ENCODE data around the gene PPP1R37.
A peak's percentile ranks its signal among the peaks of the same experiment; 100 is the strongest.

The PPP1R37 gene

DNA sequence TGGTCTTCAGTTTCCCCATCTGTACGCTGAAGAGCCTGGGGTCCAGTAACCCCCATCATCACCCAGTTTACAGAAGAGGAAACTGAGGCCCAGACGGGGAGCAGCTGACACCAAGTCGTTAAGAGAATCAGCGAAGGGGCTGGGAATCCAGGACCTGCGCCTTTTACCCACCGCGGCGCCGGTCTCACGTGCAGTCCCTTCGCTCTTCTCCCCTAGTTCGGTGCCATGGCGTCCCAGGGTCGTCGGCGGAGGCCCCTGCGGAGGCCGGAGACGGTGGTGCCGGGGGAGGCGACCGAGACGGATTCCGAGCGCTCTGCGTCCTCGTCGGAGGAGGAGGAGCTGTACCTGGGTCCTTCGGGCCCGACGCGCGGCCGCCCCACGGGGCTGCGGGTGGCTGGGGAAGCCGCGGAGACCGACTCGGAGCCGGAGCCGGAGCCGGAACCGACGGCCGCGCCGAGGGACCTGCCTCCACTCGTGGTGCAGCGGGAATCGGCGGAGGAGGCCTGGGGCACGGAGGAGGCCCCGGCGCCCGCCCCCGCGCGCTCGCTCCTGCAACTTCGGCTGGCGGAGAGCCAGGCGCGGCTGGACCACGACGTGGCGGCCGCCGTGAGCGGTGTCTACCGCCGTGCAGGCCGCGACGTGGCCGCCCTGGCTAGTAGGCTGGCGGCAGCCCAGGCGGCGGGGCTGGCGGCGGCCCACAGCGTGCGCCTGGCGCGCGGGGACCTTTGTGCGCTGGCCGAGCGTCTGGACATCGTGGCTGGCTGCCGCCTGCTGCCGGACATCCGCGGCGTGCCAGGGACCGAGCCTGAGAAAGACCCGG is 86.3 kb downstream of the PPP1R37 start:
- TF ChIP-seq, protein P1, sequence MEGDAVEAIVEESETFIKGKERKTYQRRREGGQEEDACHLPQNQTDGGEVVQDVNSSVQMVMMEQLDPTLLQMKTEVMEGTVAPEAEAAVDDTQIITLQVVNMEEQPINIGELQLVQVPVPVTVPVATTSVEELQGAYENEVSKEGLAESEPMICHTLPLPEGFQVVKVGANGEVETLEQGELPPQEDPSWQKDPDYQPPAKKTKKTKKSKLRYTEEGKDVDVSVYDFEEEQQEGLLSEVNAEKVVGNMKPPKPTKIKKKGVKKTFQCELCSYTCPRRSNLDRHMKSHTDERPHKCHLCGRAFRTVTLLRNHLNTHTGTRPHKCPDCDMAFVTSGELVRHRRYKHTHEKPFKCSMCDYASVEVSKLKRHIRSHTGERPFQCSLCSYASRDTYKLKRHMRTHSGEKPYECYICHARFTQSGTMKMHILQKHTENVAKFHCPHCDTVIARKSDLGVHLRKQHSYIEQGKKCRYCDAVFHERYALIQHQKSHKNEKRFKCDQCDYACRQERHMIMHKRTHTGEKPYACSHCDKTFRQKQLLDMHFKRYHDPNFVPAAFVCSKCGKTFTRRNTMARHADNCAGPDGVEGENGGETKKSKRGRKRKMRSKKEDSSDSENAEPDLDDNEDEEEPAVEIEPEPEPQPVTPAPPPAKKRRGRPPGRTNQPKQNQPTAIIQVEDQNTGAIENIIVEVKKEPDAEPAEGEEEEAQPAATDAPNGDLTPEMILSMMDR (conservative IDR thresholded peaks at IDR 0.05), result 0 out of 2 replicates have a peak, but pooled peaks have one; percentile 9
- peak overlapping the region; percentile 95 for H3K27ac ChIP-seq

- TF ChIP-seq, protein P1 (conservative IDR thresholded peaks at IDR 0.05), result no peak
- peak overlapping the region; percentile 95 for H3K27ac ChIP-seq
These were observed 87.0 kb downstream of the PPP1R37 start for GRCh38 chr19:45179892-45180370.

- H3K27ac ChIP-seq, result peak overlapping the region; percentile 95
- TF ChIP-seq, protein P1 (conservative IDR thresholded peaks at IDR 0.05), result no peak
These were observed 88.0 kb downstream of the PPP1R37 start for GRCh38 chr19:45180936-45181335.

DNA sequence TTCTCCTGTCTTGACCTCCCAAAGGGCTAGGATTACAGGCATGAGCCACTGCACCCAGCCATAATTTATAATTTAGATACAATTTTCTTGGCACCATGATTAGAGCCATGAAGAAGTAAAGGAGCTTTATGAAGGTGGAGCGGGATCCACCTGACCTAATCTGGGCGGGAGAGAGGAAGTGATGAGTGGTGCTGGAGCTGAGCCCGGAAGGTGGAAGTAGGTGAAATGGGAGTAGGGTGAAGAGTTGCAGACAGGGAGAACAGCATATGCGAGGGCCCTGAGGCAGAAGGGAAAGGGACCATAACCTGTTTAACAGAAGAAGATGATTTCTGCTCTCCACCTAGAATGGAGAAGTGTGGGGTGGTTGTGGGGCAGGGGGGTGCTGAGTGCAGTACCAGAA is 89.8 kb downstream of the PPP1R37 start:
- no peak overlapping the region for H3K27ac ChIP-seq
- TF ChIP-seq, protein P1 (conservative IDR thresholded peaks at IDR 0.05), result no peak

GRCh38 chr19:45184115-45184514 is 91.1 kb downstream of the PPP1R37 start:
- TF ChIP-seq, protein P1 (conservative IDR thresholded peaks at IDR 0.05), result no peak
- no peak overlapping the region for H3K27ac ChIP-seq

DNA sequence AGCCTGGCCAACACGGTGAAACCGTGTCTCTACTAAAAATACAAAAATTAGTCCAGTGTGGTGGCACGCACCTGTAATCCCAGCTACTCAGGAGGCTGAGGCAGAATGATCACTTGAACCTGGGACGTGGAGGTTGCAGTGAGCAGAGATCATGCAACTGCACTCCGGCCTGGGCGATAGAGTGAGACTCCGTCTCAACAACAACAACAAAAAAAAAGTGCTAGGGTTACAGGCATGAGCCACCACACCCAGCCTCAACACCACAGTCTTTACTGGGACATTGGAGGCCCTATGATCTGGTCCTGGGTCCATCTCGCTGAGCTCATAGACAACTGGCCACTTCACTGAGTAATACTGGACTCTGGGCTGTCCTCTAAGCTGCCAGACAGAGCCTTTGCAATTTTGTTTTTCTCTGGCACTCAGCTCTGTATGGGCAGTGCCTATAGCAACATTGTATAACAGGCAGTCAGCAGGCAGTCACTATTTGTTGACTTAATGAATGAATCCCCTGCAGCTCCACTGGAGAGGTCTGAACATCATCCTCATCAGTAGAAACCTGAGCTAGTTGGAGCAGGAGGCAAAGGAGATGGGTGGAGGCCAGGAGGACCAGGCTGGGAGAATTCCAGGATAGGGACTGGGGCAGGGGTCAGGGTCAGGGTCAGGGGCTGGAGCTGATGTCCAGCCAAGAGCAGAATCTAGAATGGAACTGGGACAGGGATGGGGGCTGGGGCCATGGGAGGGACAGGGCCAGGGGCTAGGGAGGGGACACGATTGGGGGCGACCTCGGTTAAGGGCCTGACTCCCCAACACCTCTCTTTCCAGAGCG is 93.7 kb downstream of the PPP1R37 start:
- H3K27ac ChIP-seq, result no peak overlapping the region
- TF ChIP-seq, protein P1 (conservative IDR thresholded peaks at IDR 0.05), result no peak

DNA sequence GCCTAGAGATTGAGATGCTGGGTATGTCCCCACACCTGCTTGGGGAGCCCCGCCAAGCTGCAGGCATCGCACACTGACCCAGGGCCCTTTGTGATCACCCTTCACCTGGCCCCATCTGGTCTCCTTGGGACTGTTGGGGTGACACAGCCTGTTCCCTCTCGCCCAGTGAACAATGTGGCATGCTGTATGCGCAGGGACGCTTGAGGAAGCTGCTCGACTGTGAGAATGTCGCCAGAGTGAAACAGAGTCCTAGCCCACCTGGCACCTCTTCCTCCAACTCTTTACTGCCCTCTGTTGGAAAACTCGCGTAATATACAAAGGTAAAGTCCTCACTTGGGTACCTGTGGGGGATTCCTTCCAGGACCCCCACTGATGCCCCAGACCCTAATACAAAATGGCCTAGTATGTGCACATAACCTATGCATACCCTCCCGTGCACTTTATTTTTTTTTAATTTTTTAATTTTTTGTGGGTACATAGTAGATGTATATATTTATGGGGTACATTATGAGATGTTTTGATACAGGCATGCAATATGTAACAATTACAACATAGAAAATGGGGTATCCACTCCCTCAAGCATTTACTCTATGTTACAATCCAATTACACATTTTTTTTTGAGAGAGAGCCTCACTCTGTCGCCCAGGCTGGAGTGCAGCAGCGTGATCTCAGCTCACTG is 94.6 kb downstream of the PPP1R37 start:
- TF ChIP-seq, protein P1 (conservative IDR thresholded peaks at IDR 0.05), result peak; percentile 68
- H3K27ac ChIP-seq, result no peak overlapping the region

All from VCaP (cell line).